Measurements from ENCODE around the gene KIAA2012. TPM values are rescaled to one million over a fixed set of nuclear protein-coding genes. Genes with fewer than 3 reads are reported as not detected.

The KIAA2012 gene
- total RNA-seq (2021) (0.13 TPM in 1 of 2 replicates, not detected in the other), Bru-seq, nascent RNA (percentile 11 among the genes with signal in this experiment), BruChase-seq, experiment 1, labeled RNA remaining after a 2-hour chase (percentile 12 among the genes with signal in this experiment), BruChase-seq, experiment 2, labeled RNA remaining after a 6-hour chase (percentile 8 among the genes with signal in this experiment)
- long read RNA-seq, partial matches to known transcripts, result 0 of 6 reads
- long read RNA-seq, other reads (novel, unspliced or antisense), result 6 of 6 reads

- Histone ChIP-seq H3K27me3 (replicated peaks; ENCODE audit: insufficient read depth, low read depth, low read length, poor library complexity) (no peaks in the 10 kb centered on the region), H3K27ac (ENCODE audit: low read depth, low read length, poor library complexity, severe bottlenecking) (no peak within 1 kb of the TSS), H3K4me3 (ENCODE audit: low read depth, low read length, poor library complexity, severe bottlenecking) (no peak within 1 kb of the TSS), H3K4me1 (ENCODE audit: insufficient read depth, low read length, poor library complexity, severe bottlenecking) (no peaks in the 10 kb centered on the region), H3K36me3 (ENCODE audit: insufficient read depth, low read length, poor library complexity, severe bottlenecking) (no peaks in the 10 kb centered on the region), H3K9me3 (ENCODE audit: low read depth, low read length, poor library complexity, severe bottlenecking) (no peaks in the 10 kb centered on the region)
- POLR2A ChIA-PET (ENCODE audit: low non-redundant PET), result no interaction called here
- no peak for DNase-seq (ENCODE audit: low spot score)
- BruUV-seq (replicated peaks), result no TSS peak
- CTCF ChIA-PET, result no interaction called here
- TF ChIP-seq CTCF (conservative IDR thresholded peaks at IDR 0.05; ENCODE audit: low read depth, low read length) (no peak), EZH2 (IDR thresholded peaks at IDR 0.05; ENCODE audit: borderline replicate concordance, low read depth, low read length, poor library complexity, severe bottlenecking) (no peak)
- intact Hi-C loops (cut with micrococcal nuclease; ENCODE audit: unreplicated experiment), result no loop called here
Measured at GRCh38 chr2:202072737-202073401, at the start of gene KIAA2012. Gene KIAA2012 (plus strand): TSS chr2:202073255. CDS start chr2:202073628, 373 bp downstream.

- H3K27me3 ChIP-seq (replicated peaks; ENCODE audit: insufficient read depth, low read depth, low read length, poor library complexity), result no peaks in the 10 kb centered on the region
- TF ChIP-seq EZH2 (IDR thresholded peaks at IDR 0.05; ENCODE audit: borderline replicate concordance, low read depth, low read length, poor library complexity, severe bottlenecking), result no peak
- no peak for TF ChIP-seq CTCF (conservative IDR thresholded peaks at IDR 0.05; ENCODE audit: low read depth, low read length)
- DNase-seq (ENCODE audit: low spot score), result no peak
- ChIA-PET CTCF (no interaction called here), POLR2A (ENCODE audit: low non-redundant PET) (no interaction called here)
- H3K9me3 ChIP-seq (ENCODE audit: low read depth, low read length, poor library complexity, severe bottlenecking), result no peaks in the 10 kb centered on the region
- no peak overlapping the region for H3K4me3 ChIP-seq (ENCODE audit: low read depth, low read length, poor library complexity, severe bottlenecking)
- no peaks in the 10 kb centered on the region for H3K4me1 ChIP-seq (ENCODE audit: insufficient read depth, low read length, poor library complexity, severe bottlenecking)
- no TSS peak for BruUV-seq (replicated peaks)
- H3K27ac ChIP-seq (ENCODE audit: low read depth, low read length, poor library complexity, severe bottlenecking), result no peak overlapping the region
- H3K36me3 ChIP-seq (ENCODE audit: insufficient read depth, low read length, poor library complexity, severe bottlenecking), result no peaks in the 10 kb centered on the region
- intact Hi-C loops (cut with micrococcal nuclease; ENCODE audit: unreplicated experiment), result no loop called here
Measured at GRCh38 chr2:202023904-202024266, 49.2 kb upstream of the KIAA2012 start.

GRCh38 chr2:202024871-202025270, 48.2 kb upstream of the KIAA2012 start:
- H3K27ac ChIP-seq (ENCODE audit: low read depth, low read length, poor library complexity, severe bottlenecking), result no peak overlapping the region
- H3K4me1 ChIP-seq (ENCODE audit: insufficient read depth, low read length, poor library complexity, severe bottlenecking), result no peaks in the 10 kb centered on the region

More at GRCh38 chr2:202024871-202025270, 48.2 kb upstream of the KIAA2012 start:
- BruUV-seq (replicated peaks), result no TSS peak
- no peak for DNase-seq (ENCODE audit: low spot score)
- no peaks in the 10 kb centered on the region for H3K9me3 ChIP-seq (ENCODE audit: low read depth, low read length, poor library complexity, severe bottlenecking)
- intact Hi-C loops (cut with micrococcal nuclease; ENCODE audit: unreplicated experiment), result no loop called here
- POLR2A ChIA-PET (ENCODE audit: low non-redundant PET), result no interaction called here
- H3K27me3 ChIP-seq (replicated peaks; ENCODE audit: insufficient read depth, low read depth, low read length, poor library complexity), result no peaks in the 10 kb centered on the region
- no peak for TF ChIP-seq EZH2 (IDR thresholded peaks at IDR 0.05; ENCODE audit: borderline replicate concordance, low read depth, low read length, poor library complexity, severe bottlenecking)
- TF ChIP-seq CTCF (conservative IDR thresholded peaks at IDR 0.05; ENCODE audit: low read depth, low read length), result no peak
- H3K36me3 ChIP-seq (ENCODE audit: insufficient read depth, low read length, poor library complexity, severe bottlenecking), result no peaks in the 10 kb centered on the region
- H3K4me3 ChIP-seq (ENCODE audit: low read depth, low read length, poor library complexity, severe bottlenecking), result no peak overlapping the region
- CTCF ChIA-PET, result no interaction called here

All from A673 (cell line).